COLO829 (cell line): ENCODE data around the gene GZMA.

Experiments
- DNase-seq: peaks from one replicate; pipeline ENCODE4 v3.0.0; 2012; ENCODE audit warnings: low spot score

The GZMA gene

GRCh38 chr5:55110217-55110616, 7.8 kb downstream of the GZMA start:
- DNase-seq: no peak

GRCh38 chr5:55113327-55113726, 10.9 kb downstream of the GZMA start:
- DNase-seq: no peak

GRCh38 chr5:55114061-55114460, 11.6 kb downstream of the GZMA start:
- DNase-seq: no peak

GRCh38 chr5:55123365-55123764, 20.9 kb downstream of the GZMA start:
- no peak for DNase-seq

GRCh38 chr5:55134053-55134722, 31.7 kb downstream of the GZMA start:
- DNase-seq: no peak

GRCh38 chr5:55136521-55136920, 34.1 kb downstream of the GZMA start:
- no peak for DNase-seq

- no peak for DNase-seq
These were observed 38.6 kb downstream of the GZMA start for GRCh38 chr5:55140908-55141665.

- no peak for DNase-seq
These were observed 39.7 kb downstream of the GZMA start for GRCh38 chr5:55141945-55142690.

- no peak for DNase-seq
These were observed 41.2 kb downstream of the GZMA start for GRCh38 chr5:55143624-55144023.

- DNase-seq: no peak
These were observed 43.6 kb downstream of the GZMA start for GRCh38 chr5:55146080-55146479.

GRCh38 chr5:55146543-55147151, 44.2 kb downstream of the GZMA start:
- peak; percentile 50 for DNase-seq

GRCh38 chr5:55149308-55149795, 46.9 kb downstream of the GZMA start:
- DNase-seq: no peak

- no peak for DNase-seq
These were observed 49.7 kb downstream of the GZMA start for GRCh38 chr5:55151923-55152842.

- peak; percentile 13 for DNase-seq
These were observed 52.4 kb downstream of the GZMA start for GRCh38 chr5:55154873-55155272.
